ENCODE results near the gene THSD4.

THSD4 gene

DNA sequence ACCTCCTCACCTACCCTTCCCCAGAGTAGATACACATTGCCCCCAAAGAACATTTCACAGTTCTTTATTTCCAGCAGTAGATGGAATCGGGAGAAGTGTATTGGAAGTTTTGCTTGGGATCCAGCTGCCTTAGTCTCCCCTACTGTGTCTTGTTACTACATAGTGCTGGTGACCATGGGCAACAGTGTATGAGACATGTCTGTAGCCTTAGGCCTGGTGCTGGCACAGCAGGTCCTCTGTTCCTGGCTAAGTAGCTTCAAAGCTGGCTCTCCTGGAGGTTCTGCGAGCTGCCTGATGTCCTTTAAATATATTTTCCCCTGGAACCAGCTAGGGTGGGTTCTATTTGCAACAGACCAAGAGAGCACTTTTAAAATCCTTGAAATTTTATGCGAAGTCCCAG is 174.7 kb downstream of the THSD4 start:
- H3K27me3 ChIP-seq (ENCODE audit: insufficient read depth, poor library complexity, severe bottlenecking), result no peaks in the 10 kb centered on the region
- TF ChIP-seq GABPA (IDR thresholded peaks at IDR 0.05; ENCODE audit: low read depth), result no peak
- TF ChIP-seq SPI1 (IDR thresholded peaks at IDR 0.05; ENCODE audit: borderline replicate concordance, low read depth), result no peak
- no peak for TF ChIP-seq POLR2AphosphoS5 (IDR thresholded peaks at IDR 0.05; ENCODE audit: low read depth)
- TF ChIP-seq CTCF (IDR thresholded peaks at IDR 0.05; ENCODE audit: insufficient read depth, low read length), result no peak
- TF ChIP-seq REST (IDR thresholded peaks at IDR 0.05; ENCODE audit: insufficient replicate concordance, low read depth), result no peak
- no peak overlapping the region for H3K4me3 ChIP-seq (replicated peaks; ENCODE audit: insufficient read depth, low read length)
- H3K27ac ChIP-seq (replicated peaks), result no peak overlapping the region
- DNase-seq (ENCODE audit: low read depth in 1 of 2, low spot score in 1 of 2), result no peak

DNA sequence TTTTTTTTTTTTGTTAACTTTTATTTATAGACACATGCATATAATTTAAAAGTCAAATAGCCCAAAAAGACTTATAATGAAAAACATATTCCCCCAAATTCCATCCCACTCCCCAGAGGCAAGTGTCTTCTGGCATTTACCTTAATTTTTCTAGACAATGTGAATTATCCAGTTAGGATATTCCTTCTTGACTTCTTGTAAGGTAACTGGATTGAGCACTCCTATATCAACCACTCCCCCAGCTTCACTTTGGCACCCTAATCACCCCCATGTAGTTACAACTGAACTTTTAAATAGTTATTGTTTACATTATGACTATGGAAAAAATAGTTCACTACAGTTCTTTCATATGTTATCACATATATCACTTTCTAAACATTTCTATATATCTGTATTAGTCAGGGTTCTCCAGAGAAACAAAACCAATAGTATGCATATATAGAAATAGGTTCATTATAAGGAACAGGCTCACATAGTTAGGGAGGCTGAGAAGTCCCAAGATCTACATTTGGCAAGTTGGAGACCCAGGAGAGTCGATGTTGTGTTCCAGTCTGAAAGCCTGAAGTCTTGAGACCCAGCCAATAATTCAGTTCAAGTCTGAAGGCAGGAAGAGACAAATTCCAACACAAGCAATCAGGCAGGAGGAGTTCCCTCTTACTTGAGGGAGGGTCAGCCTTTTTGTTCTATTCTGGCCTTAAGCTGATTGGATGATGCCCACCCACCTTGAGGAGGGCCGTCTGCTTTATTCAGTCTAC is 175.8 kb downstream of the THSD4 start:
- no peaks in the 10 kb centered on the region for H3K27me3 ChIP-seq (ENCODE audit: insufficient read depth, poor library complexity, severe bottlenecking)
- H3K4me3 ChIP-seq (replicated peaks; ENCODE audit: insufficient read depth, low read length), result no peak overlapping the region
- DNase-seq (ENCODE audit: low read depth in 1 of 2, low spot score in 1 of 2), result no peak
- no peak overlapping the region for H3K27ac ChIP-seq (replicated peaks)
- TF ChIP-seq GABPA (IDR thresholded peaks at IDR 0.05; ENCODE audit: low read depth) (no peak), POLR2AphosphoS5 (IDR thresholded peaks at IDR 0.05; ENCODE audit: low read depth) (no peak), REST (IDR thresholded peaks at IDR 0.05; ENCODE audit: insufficient replicate concordance, low read depth) (no peak)

GRCh38 chr15:71291723-71292122 is 176.5 kb downstream of the THSD4 start:
- no peaks in the 10 kb centered on the region for H3K27me3 ChIP-seq (ENCODE audit: insufficient read depth, poor library complexity, severe bottlenecking)
- TF ChIP-seq SPI1 (IDR thresholded peaks at IDR 0.05; ENCODE audit: borderline replicate concordance, low read depth) (no peak), POLR2AphosphoS5 (IDR thresholded peaks at IDR 0.05; ENCODE audit: low read depth) (no peak), GABPA (IDR thresholded peaks at IDR 0.05; ENCODE audit: low read depth) (no peak), REST (IDR thresholded peaks at IDR 0.05; ENCODE audit: insufficient replicate concordance, low read depth) (no peak), CTCF (IDR thresholded peaks at IDR 0.05; ENCODE audit: insufficient read depth, low read length) (no peak)
- no peak overlapping the region for H3K4me3 ChIP-seq (replicated peaks; ENCODE audit: insufficient read depth, low read length)
- no peak for DNase-seq (ENCODE audit: low read depth in 1 of 2, low spot score in 1 of 2)
- H3K27ac ChIP-seq (replicated peaks), result no peak overlapping the region

Data from HL-60 (cell line).